GM21381 (cell line): ENCODE measurements around the gene ZNF181.
"Not testable (repeated sequence)": the region's sequence is repeated elsewhere in the genome, so short reads cannot be mapped to it uniquely, and the experiment has no call there.

Experiments
- ATAC-seq: cut with Tn5 transposase; IDR thresholded peaks from one replicate; pipeline ENCODE4 v1.9.1; 2021; ENCODE audit warnings: mild to moderate bottlenecking, moderate library complexity; ENCODE audit not compliant: unreplicated experiment

ZNF181 gene

GRCh38 chr19:34733746-34734536 lies at the start of gene ZNF181:
TSS of gene ZNF181 (plus strand) at chr19:34734243. CDS start at chr19:34735038, 795 bp downstream.
- ATAC-seq = peak; percentile 73

GRCh38 chr19:34685266-34685665 lies 48.8 kb upstream of the ZNF181 start:
- not testable (repeated sequence) for ATAC-seq

GRCh38 chr19:34686455-34686854 lies 47.6 kb upstream of the ZNF181 start:
- no peak for ATAC-seq

- no peak for ATAC-seq
Observed at GRCh38 chr19:34687348-34687747, 46.7 kb upstream of the ZNF181 start.

- ATAC-seq = no peak
Observed at GRCh38 chr19:34688592-34688991, 45.5 kb upstream of the ZNF181 start.

GRCh38 chr19:34690372-34690771 lies 43.7 kb upstream of the ZNF181 start:
- no peak for ATAC-seq

- ATAC-seq = no peak
Observed at GRCh38 chr19:34692549-34692948, 41.5 kb upstream of the ZNF181 start.

GRCh38 chr19:34707661-34708060 lies 26.4 kb upstream of the ZNF181 start:
- ATAC-seq = no peak

GRCh38 chr19:34711890-34712289 lies 22.2 kb upstream of the ZNF181 start:
- no peak for ATAC-seq

GRCh38 chr19:34712395-34713261 lies 21.4 kb upstream of the ZNF181 start:
- no peak for ATAC-seq

GRCh38 chr19:34713262-34713637 lies 20.8 kb upstream of the ZNF181 start:
- ATAC-seq = no peak

GRCh38 chr19:34715357-34715756 lies 18.7 kb upstream of the ZNF181 start:
- ATAC-seq = no peak

- no peak for ATAC-seq
Observed at GRCh38 chr19:34722353-34722752, 11.7 kb upstream of the ZNF181 start.

GRCh38 chr19:34725400-34725799 lies 8.6 kb upstream of the ZNF181 start:
- no peak for ATAC-seq

- no peak for ATAC-seq
Observed at GRCh38 chr19:34731019-34731829, 2.8 kb upstream of the ZNF181 start.

GRCh38 chr19:34731964-34732363 lies 2.1 kb upstream of the ZNF181 start:
- no peak for ATAC-seq

- no peak for ATAC-seq
Observed at GRCh38 chr19:34732612-34733211, 1.3 kb upstream of the ZNF181 start.

GRCh38 chr19:34733266-34733745 lies 737 bp upstream of the ZNF181 start:
- peak; percentile 19 for ATAC-seq

GRCh38 chr19:34734537-34735103 lies 577 bp downstream of the ZNF181 start:
- ATAC-seq = peak; percentile 39
